ENCODE results near the gene EPS15. TPM values are rescaled to one million over a fixed set of nuclear protein-coding genes. Genes with fewer than 3 reads are reported as not detected.

The EPS15 gene
- total and polyA plus RNA-seq, 10 of the 15 experiments (the other 5 are each of a cell fraction or from before 2014, with no cell fraction given): 24.7 to 87.8 (median 56.3) TPM

- Histone ChIP-seq H3K79me2 (ENCODE audit: control insufficient read depth, insufficient read depth, low read length) (no peaks in the 10 kb centered on the region), H4K20me1 (ENCODE audit: control insufficient read depth, insufficient read depth) (no peaks in the 10 kb centered on the region), H3K27ac (ENCODE audit: control insufficient read depth, insufficient read depth) (no peak overlapping the region), H3K4me2 (ENCODE audit: control insufficient read depth, insufficient read depth) (peak overlapping the region; percentile 53; the same call in 1 of the 2 replicates), H3K9me3 (replicated peaks; ENCODE audit: control insufficient read depth, insufficient read depth, low read length) (no peaks in the 10 kb centered on the region), H3K9ac (ENCODE audit: control insufficient read depth, insufficient read depth, low read length) (no peak overlapping the region), H2AFZ (ENCODE audit: control insufficient read depth, low read depth, low read length) (no peak overlapping the region), H3K36me3 (ENCODE audit: control insufficient read depth in 2 of 2, insufficient read depth in 2 of 2, low read length in 1 of 2) (no peaks in the 10 kb centered on the region), H3K4me3 (no peak overlapping the region), H3K27me3 (replicated peaks in 1 of 2; ENCODE audit: control insufficient read depth in 2 of 2, insufficient read depth in 2 of 2, low read length in 1 of 2) (peaks cover 0 to 5% of the 10 kb centered on the region in 2 experiments; a peak in 3 of 4 replicates), H3K4me1 (ENCODE audit: control insufficient read depth, insufficient read depth, low read length) (peaks cover 18% of the 10 kb centered on the region)
- FAIRE-seq (no peak), ATAC-seq (peak; percentile 44), DNase-seq (ENCODE audit: low read depth, low spot score) (no peak)
- in situ Hi-C loops (cut with MboI): no loop called here
- no TSS peak for BruUV-seq (replicated peaks)
- TF ChIP-seq HDAC6 (IDR thresholded peaks at IDR 0.05; ENCODE audit: unreplicated experiment) (no peak), SP1 (IDR thresholded peaks at IDR 0.05; ENCODE audit: low read depth, low read length) (no peak), RB1 (IDR thresholded peaks at IDR 0.05; ENCODE audit: borderline replicate concordance) (no peak), POLR2AphosphoS2 (IDR thresholded peaks at IDR 0.05; ENCODE audit: low read depth, low read length) (peak; percentile 49; the same call in 1 of the 2 replicates), IRF4 (IDR thresholded peaks at IDR 0.05; ENCODE audit: low read depth, low read length) (no peak), RAD21 (IDR thresholded peaks at IDR 0.05; ENCODE audit: insufficient read depth, low read depth, low read length) (peak; percentile 14; the same call in 1 of the 2 replicates)
- TF ChIP-seq, protein P1, sequence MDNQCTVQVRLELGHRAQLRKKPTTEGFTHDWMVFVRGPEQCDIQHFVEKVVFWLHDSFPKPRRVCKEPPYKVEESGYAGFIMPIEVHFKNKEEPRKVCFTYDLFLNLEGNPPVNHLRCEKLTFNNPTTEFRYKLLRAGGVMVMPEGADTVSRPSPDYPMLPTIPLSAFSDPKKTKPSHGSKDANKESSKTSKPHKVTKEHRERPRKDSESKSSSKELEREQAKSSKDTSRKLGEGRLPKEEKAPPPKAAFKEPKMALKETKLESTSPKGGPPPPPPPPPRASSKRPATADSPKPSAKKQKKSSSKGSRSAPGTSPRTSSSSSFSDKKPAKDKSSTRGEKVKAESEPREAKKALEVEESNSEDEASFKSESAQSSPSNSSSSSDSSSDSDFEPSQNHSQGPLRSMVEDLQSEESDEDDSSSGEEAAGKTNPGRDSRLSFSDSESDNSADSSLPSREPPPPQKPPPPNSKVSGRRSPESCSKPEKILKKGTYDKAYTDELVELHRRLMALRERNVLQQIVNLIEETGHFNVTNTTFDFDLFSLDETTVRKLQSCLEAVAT (IDR thresholded peaks at IDR 0.05): no peak
- WGBS (ENCODE audit: insufficient coverage, insufficient replicate concordance, low lambda C conversion rate, missing lambda C conversion rate): 38% methylated on average over 34 of the region's 60 CpGs
- ChIA-PET RAD21 (ENCODE audit: unreplicated experiment) (interaction anchor here (1.4 kb wide), 1 partner anchor 191 kb away, joined by 4 read pairs; no protein-coding TSS in a partner anchor), CTCF (interaction anchor here (0.7 to 1.9 kb wide), 2 partner anchors 95 to 190 kb away, joined by 3 to 7 read pairs; no protein-coding TSS in a partner anchor), POLR2A (no interaction called here), SMC1A (ENCODE audit: uncharacterized antibody, unreplicated experiment) (no interaction called here)
- intact Hi-C loops (cut with micrococcal nuclease; ENCODE audit: unreplicated experiment): loop anchor here (10.0 kb wide), 1 partner anchor 430 kb away; no protein-coding TSS in a partner anchor
These were observed 174.3 kb downstream of the EPS15 start for GRCh38 chr1:51344602-51345299.
